Suprapubic skin (tissue), 4 donors: ENCODE results near the gene DLGAP4.

ENCODE experiments used
- CTCF ChIP-seq, 2 donors: fragments of 200-600 bp in 1 of 2; fragments of 450-650 bp in 1 of 2; sonication (generic) in 1 of 2; IDR thresholded peaks; one replicate each; pipeline ENCODE4 v1.5.1; 2016 to 2019; ENCODE audit warnings: antibody characterized with exemption in 2 of 2, mild to moderate bottlenecking in 1 of 2, moderate library complexity in 1 of 2
- EP300 ChIP-seq: sonication (generic); formaldehyde crosslinking; IDR thresholded peaks from one replicate; pipeline ENCODE4 v1.6.1; 2017; ENCODE audit warnings: antibody characterized with exemption
- POLR2A ChIP-seq, 2 donors: fragments of 450-650 bp; IDR thresholded peaks; one replicate each; pipeline ENCODE4 v1.6.1; 2017; ENCODE audit warnings: antibody characterized with exemption in 2 of 2, mild to moderate bottlenecking in 2 of 2, moderate library complexity in 2 of 2
- POLR2AphosphoS5 ChIP-seq, 3 donors: sonication (generic); formaldehyde crosslinking; IDR thresholded peaks; one replicate each; pipeline ENCODE4 v1.6.1; 2017; ENCODE audit warnings: antibody characterized with exemption in 3 of 3

GRCh38 chr20:36274181-36274841, 31.8 kb upstream of the DLGAP4 start:
- TF ChIP-seq CTCF (IDR thresholded peaks at IDR 0.05) (no peak), EP300 (no peak), POLR2AphosphoS5 (IDR thresholded peaks at IDR 0.05) (no peak), POLR2A (IDR thresholded peaks at IDR 0.05) (no peak)
